ENCODE results near the gene CRYBG1.

The CRYBG1 gene

DNA sequence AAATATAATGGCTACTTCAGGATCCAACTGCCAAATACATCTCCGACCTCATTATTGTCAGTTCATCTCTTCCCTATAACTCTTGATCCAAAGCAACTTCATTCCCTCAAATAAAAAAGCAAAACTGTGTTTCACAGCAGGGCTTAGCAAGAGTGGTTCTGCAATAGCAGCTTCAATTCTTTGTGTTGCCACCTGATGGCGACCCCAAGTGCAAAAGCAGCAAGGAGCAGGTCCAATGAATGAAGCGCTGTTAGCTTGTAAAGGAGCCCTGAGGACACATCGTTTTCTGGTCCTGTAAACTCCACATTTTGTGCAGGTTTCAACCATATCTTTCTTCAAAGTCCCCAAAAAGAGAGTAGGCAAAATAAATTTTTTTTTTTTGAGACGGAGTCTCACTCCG is 249.2 kb downstream of the CRYBG1 start:
- DNase-seq (ENCODE audit: low read depth in 1 of 2, low spot score in 1 of 2), result peak in 1 of 2 experiments; percentile 51
- Histone ChIP-seq H3K27me3 (ENCODE audit: insufficient read depth, poor library complexity, severe bottlenecking) (no peaks in the 10 kb centered on the region), H3K4me3 (replicated peaks; ENCODE audit: insufficient read depth, low read length) (no peak overlapping the region), H3K27ac (replicated peaks) (no peak overlapping the region)
- no peak for TF ChIP-seq SPI1 (IDR thresholded peaks at IDR 0.05; ENCODE audit: borderline replicate concordance, low read depth)
- TF ChIP-seq POLR2AphosphoS5 (IDR thresholded peaks at IDR 0.05; ENCODE audit: low read depth), result no peak
- no peak for TF ChIP-seq GABPA (IDR thresholded peaks at IDR 0.05; ENCODE audit: low read depth)
- no peak for TF ChIP-seq REST (IDR thresholded peaks at IDR 0.05; ENCODE audit: insufficient replicate concordance, low read depth)
- no peak for TF ChIP-seq CTCF (IDR thresholded peaks at IDR 0.05; ENCODE audit: insufficient read depth, low read length)

DNA sequence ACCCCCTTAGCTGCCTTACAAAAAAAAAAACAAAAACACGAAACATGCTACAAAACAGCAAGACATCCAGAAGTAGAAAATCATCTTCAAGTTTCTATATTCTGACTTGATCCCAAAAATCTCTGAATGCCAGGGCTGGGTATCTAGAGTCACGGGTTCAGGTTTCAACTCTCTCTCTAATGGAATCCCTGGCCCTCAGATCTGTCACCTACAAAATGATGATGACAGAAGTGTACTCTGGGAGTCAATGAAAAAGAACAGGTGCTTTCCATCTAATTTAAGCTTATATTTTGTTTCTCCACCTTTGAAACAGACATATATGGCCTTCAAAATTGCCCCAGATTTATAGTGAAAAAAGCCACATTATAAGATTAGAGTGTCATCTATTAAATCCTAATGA is 250.5 kb downstream of the CRYBG1 start:
- Histone ChIP-seq H3K27me3 (ENCODE audit: insufficient read depth, poor library complexity, severe bottlenecking) (no peaks in the 10 kb centered on the region), H3K27ac (replicated peaks) (no peak overlapping the region), H3K4me3 (replicated peaks; ENCODE audit: insufficient read depth, low read length) (no peak overlapping the region)
- TF ChIP-seq GABPA (IDR thresholded peaks at IDR 0.05; ENCODE audit: low read depth) (no peak), POLR2AphosphoS5 (IDR thresholded peaks at IDR 0.05; ENCODE audit: low read depth) (no peak), SPI1 (IDR thresholded peaks at IDR 0.05; ENCODE audit: borderline replicate concordance, low read depth) (no peak), CTCF (IDR thresholded peaks at IDR 0.05; ENCODE audit: insufficient read depth, low read length) (no peak), REST (IDR thresholded peaks at IDR 0.05; ENCODE audit: insufficient replicate concordance, low read depth) (no peak)
- no peak for DNase-seq (ENCODE audit: low read depth in 1 of 2, low spot score in 1 of 2)

DNA sequence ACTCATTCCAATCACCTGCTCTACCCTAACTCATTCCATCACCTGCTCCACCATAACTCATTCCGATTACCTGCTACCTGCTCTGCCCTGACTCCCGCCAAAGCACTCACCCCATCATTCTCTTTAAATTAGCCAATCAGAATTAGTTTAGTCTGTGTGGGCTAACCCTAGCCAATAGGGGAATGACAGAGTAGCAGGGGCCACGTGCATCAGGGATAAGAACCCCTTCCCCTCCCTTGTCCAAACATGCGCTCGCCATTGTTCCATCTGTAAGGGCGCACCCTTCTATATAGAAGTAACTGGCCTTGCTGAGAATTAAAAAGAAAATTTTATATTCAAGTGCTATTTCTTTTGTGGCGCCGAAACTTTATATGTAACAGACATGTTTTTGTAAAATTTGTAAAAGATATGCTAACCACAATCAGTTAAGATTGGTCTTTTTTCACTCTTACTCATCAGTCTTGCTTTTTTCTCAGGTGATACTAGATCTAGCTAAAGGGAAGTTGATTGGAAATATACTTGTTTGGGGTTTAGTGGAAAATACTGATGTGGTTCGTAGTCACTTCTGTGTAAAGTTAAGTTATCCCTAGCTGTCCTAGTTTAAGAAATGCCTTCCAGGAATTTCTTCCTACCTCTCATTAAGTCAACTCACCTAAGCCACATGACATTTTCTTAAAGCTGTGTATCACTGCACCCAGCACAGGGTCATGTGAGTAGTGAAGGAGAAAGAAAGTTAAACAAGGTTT is 252.3 kb downstream of the CRYBG1 start:
- Histone ChIP-seq H3K4me3 (replicated peaks; ENCODE audit: insufficient read depth, low read length) (no peak overlapping the region), H3K27ac (replicated peaks) (no peak overlapping the region), H3K27me3 (ENCODE audit: insufficient read depth, poor library complexity, severe bottlenecking) (no peaks in the 10 kb centered on the region)
- TF ChIP-seq CTCF (IDR thresholded peaks at IDR 0.05; ENCODE audit: insufficient read depth, low read length), result no peak
- no peak for DNase-seq (ENCODE audit: low read depth in 1 of 2, low spot score in 1 of 2)

DNA sequence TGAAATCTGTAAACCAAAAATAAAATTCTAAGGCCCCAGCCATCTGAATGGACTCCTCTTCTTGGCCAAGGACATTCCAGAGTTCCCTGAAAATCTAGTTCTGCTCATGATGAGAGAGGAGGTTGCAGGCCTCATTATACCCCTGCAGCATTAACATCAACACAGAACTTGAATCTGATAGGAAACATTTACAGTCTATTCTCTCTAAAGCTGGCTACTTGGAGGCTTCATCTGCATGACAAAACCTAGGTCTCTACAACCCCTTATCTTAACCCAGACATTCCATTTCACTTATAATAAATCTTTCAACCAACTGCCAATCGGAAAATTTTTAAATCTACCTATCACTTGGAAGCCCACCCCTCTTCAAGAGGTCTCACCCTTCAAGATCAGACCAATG is 253.1 kb downstream of the CRYBG1 start:
- no peak for DNase-seq (ENCODE audit: low read depth in 1 of 2, low spot score in 1 of 2)
- TF ChIP-seq REST (IDR thresholded peaks at IDR 0.05; ENCODE audit: insufficient replicate concordance, low read depth) (no peak), CTCF (IDR thresholded peaks at IDR 0.05; ENCODE audit: insufficient read depth, low read length) (no peak), SPI1 (IDR thresholded peaks at IDR 0.05; ENCODE audit: borderline replicate concordance, low read depth) (no peak), POLR2AphosphoS5 (IDR thresholded peaks at IDR 0.05; ENCODE audit: low read depth) (no peak), GABPA (IDR thresholded peaks at IDR 0.05; ENCODE audit: low read depth) (no peak)
- Histone ChIP-seq H3K27ac (replicated peaks) (no peak overlapping the region), H3K27me3 (ENCODE audit: insufficient read depth, poor library complexity, severe bottlenecking) (no peaks in the 10 kb centered on the region), H3K4me3 (replicated peaks; ENCODE audit: insufficient read depth, low read length) (no peak overlapping the region)
